Osteoblast (primary cell): ENCODE measurements around the gene CLEC16A. TPM values are rescaled to one million over a fixed set of nuclear protein-coding genes. Genes with fewer than 3 reads are reported as not detected.
A peak's percentile ranks its signal among the peaks of the same experiment; 100 is the strongest.

Source experiments
- DNase-seq: peaks from one replicate; pipeline ENCODE4 v3.0.0; 2011; ENCODE audit warnings: low spot score, mixed read lengths; ENCODE audit not compliant: insufficient read length; ENCODE audit errors: missing footprints
- H2AFZ ChIP-seq: 2 replicates; pipeline ENCODE4 v1.6.0; 2011; ENCODE audit warnings: mild to moderate bottlenecking, low read length
- H3K27ac ChIP-seq: 2 replicates; pipeline ENCODE4 v1.5.1; 2011; ENCODE audit warnings: mild to moderate bottlenecking, low read depth, low read length, moderate library complexity
- H3K27me3 ChIP-seq: 2 replicates; pipeline ENCODE4 v1.6.0; 2012; ENCODE audit warnings: mild to moderate bottlenecking, control low read depth, inconsistent platforms, low read length, moderate library complexity; ENCODE audit not compliant: insufficient read depth
- H3K36me3 ChIP-seq: 2 replicates; pipeline ENCODE4 v1.5.1; 2011; ENCODE audit warnings: mild to moderate bottlenecking, low read length, control low read depth, moderate library complexity; ENCODE audit not compliant: insufficient read depth
- H3K4me1 ChIP-seq: 2 replicates; pipeline ENCODE4 v1.5.1; 2011; ENCODE audit warnings: mild to moderate bottlenecking, low read length, control low read depth, moderate library complexity; ENCODE audit not compliant: insufficient read depth
- H3K4me2 ChIP-seq: 2 replicates; pipeline ENCODE4 v1.6.0; 2011; ENCODE audit warnings: mild to moderate bottlenecking, low read length; ENCODE audit not compliant: insufficient read depth
- H3K4me3 ChIP-seq: fragments of 200-600 bp; sonication (generic); 3 replicates; pipeline ENCODE4 v1.5.1; 2012; ENCODE audit warnings: mild to moderate bottlenecking, low read length, inconsistent platforms; ENCODE audit not compliant: insufficient read depth
- H3K79me2 ChIP-seq: 2 replicates; pipeline ENCODE4 v1.6.0; 2012; ENCODE audit warnings: mild to moderate bottlenecking, low read length, control low read depth, inconsistent platforms; ENCODE audit not compliant: insufficient read depth
- H3K9me3 ChIP-seq: 2 replicates; pipeline ENCODE4 v1.5.1; 2011; ENCODE audit warnings: low read depth, low read length, control low read depth
- H4K20me1 ChIP-seq: 2 replicates; pipeline ENCODE4 v1.6.0; 2012; ENCODE audit warnings: mild to moderate bottlenecking, low read length, control low read depth; ENCODE audit not compliant: insufficient read depth
- total RNA-seq: library from RNA; depleted of rRNA; stranded (reverse); fragments of >200 nt; gene quantifications from 2 replicates; pipeline ENCODE4 v1.2.3, GENCODE V29; 2012
- TF ChIP-seq, protein P1 (sequence below): IDR thresholded peaks from 2 replicates; pipeline ENCODE4 v1.5.1; 2011; ENCODE audit warnings: mild to moderate bottlenecking, low read depth, low read length, moderate library complexity; ENCODE audit errors: extremely low read depth

The CLEC16A gene
- total RNA-seq, 1 donor = 25.7 TPM

DNA sequence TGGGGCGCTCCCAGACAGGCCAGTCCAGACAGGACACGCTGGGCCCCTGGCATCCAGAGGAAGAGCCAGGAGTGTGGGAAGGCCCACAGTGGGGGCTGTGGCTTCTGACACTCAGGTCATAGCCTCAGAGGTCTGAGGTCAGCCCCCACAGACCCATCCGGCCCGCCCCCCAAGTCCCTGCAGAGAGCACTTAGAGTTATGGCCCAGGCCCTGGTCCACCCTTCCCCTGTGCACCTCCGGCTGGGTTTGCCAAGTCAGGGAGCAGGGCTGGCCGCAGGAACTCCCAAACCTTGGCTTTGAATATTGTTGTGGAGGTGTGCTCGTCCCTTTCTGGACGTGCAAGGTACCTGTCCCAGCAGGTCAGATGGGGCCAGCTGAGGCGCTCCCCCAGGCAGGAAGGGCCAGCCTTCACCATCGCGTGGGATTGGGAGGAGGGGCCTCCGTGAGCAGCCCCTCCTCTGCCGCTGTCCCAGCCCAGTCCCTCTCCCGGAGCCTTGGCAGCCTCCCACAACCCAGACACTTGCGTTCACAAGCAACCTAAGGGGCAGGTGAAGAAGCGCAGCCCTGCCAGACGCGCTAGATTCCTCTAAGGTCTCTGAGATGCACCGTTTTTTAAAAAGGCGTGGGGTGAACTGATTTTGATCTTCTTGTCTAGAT, 237.0 kb downstream of the CLEC16A start:
- H3K4me1 ChIP-seq = no peaks in the 10 kb centered on the region
- H2AFZ ChIP-seq = no peak overlapping the region
- H3K36me3 ChIP-seq = no peaks in the 10 kb centered on the region
- H3K4me2 ChIP-seq = no peak overlapping the region
- DNase-seq = no peak
- H3K4me3 ChIP-seq = no peak overlapping the region
- H3K27me3 ChIP-seq = no peaks in the 10 kb centered on the region
- H3K9me3 ChIP-seq = no peaks in the 10 kb centered on the region
- no peak overlapping the region for H3K27ac ChIP-seq
- H4K20me1 ChIP-seq = peaks cover 2% of the 10 kb centered on the region
- H3K79me2 ChIP-seq = no peaks in the 10 kb centered on the region
- TF ChIP-seq, protein P1, sequence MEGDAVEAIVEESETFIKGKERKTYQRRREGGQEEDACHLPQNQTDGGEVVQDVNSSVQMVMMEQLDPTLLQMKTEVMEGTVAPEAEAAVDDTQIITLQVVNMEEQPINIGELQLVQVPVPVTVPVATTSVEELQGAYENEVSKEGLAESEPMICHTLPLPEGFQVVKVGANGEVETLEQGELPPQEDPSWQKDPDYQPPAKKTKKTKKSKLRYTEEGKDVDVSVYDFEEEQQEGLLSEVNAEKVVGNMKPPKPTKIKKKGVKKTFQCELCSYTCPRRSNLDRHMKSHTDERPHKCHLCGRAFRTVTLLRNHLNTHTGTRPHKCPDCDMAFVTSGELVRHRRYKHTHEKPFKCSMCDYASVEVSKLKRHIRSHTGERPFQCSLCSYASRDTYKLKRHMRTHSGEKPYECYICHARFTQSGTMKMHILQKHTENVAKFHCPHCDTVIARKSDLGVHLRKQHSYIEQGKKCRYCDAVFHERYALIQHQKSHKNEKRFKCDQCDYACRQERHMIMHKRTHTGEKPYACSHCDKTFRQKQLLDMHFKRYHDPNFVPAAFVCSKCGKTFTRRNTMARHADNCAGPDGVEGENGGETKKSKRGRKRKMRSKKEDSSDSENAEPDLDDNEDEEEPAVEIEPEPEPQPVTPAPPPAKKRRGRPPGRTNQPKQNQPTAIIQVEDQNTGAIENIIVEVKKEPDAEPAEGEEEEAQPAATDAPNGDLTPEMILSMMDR = no peak

DNA sequence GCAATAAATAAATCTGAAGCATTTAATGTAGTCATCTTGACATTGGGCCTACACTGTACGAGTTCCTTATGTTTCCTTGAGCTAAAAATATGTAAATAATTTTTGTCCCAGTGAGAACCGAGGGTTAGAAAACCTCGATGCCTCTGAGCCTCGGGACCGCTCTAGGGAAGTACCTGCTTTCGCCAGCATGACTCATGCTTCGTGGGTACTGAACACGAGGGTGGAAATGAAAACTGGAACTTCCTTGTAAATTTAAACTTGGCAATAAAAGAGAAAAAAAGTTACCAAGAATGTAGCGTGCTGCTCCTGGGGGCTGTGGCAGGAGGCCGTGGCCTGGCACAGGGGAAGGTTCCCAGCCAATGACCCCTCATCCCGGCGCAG, 237.5 kb downstream of the CLEC16A start:
- Histone ChIP-seq H3K4me2 (no peak overlapping the region), H3K4me3 (no peak overlapping the region), H3K36me3 (no peaks in the 10 kb centered on the region), H3K27ac (no peak overlapping the region), H3K79me2 (no peaks in the 10 kb centered on the region), H4K20me1 (peaks cover 2% of the 10 kb centered on the region), H3K4me1 (no peaks in the 10 kb centered on the region), H3K9me3 (no peaks in the 10 kb centered on the region), H2AFZ (no peak overlapping the region), H3K27me3 (no peaks in the 10 kb centered on the region)
- TF ChIP-seq, protein P1 = no peak
- DNase-seq = peak; percentile 88

DNA sequence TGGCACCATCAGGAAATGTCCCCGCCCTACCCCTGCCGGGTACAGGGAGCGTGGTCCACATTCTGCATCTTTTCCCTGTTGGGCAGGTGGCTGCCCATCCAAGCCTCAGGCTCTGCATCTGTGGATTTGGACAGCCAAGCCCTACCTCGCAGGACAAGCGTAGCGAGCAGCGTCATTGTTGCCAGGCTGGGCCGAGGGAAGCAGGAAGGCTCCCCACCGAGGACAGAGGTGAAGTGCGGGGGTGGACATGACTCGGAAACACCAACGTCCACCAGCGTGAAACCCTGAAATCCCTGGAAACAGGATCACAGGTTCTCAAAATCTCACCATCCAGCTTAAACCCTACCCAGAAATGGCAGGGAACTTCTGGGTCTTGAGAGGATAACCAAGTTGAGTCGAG, 238.0 kb downstream of the CLEC16A start:
- no peaks in the 10 kb centered on the region for H3K36me3 ChIP-seq
- TF ChIP-seq, protein P1 = no peak
- no peaks in the 10 kb centered on the region for H3K79me2 ChIP-seq
- no peak overlapping the region for H2AFZ ChIP-seq
- H3K27me3 ChIP-seq = no peaks in the 10 kb centered on the region
- DNase-seq = no peak
- H3K4me3 ChIP-seq = no peak overlapping the region
- no peaks in the 10 kb centered on the region for H3K9me3 ChIP-seq
- H3K27ac ChIP-seq = no peak overlapping the region
- no peaks in the 10 kb centered on the region for H3K4me1 ChIP-seq
- peaks cover 2% of the 10 kb centered on the region for H4K20me1 ChIP-seq
- H3K4me2 ChIP-seq = no peak overlapping the region

DNA sequence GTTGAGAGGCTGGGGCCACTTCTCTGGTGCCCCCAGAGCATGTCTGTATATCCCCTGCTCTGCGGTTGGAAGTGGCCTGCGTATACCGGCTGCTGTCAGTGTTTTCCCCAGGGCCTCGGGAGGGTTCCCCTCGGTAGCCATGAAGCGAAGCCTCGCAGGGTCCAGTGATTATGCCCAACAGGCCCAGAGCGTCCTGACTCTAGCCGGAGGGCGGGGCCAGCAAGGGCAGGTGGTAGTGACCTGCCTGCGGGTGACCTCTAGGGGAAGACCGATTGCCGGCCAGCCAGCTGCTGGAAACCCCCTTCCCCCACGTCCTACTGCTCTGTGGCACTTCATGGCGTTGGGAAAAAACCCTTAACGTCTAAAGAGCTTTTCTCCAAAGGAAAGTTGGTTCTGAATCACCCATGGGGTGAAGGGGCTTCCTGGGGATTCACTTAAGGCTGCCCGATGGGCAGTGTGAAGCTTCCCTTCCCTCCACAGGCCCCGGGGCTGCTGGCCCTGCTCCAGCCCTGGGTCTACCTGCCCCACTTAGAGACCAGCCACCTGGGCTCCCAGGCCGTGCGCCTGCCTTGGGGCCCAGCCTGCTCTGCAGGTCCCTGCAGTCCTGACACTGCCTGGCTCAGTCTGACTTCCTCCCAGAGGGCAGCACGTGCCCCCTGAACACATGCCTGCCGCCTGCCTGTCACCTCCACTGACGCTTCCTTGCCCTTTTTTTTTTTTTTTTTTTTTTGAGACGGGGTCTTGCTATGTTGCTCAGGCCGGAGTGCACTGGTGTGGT, 238.9 kb downstream of the CLEC16A start:
- no peaks in the 10 kb centered on the region for H3K4me1 ChIP-seq
- H3K27ac ChIP-seq = no peak overlapping the region
- H3K79me2 ChIP-seq = no peaks in the 10 kb centered on the region
- H3K27me3 ChIP-seq = no peaks in the 10 kb centered on the region
- H3K4me3 ChIP-seq = no peak overlapping the region
- TF ChIP-seq, protein P1 = no peak
- no peaks in the 10 kb centered on the region for H3K9me3 ChIP-seq
- no peak overlapping the region for H3K4me2 ChIP-seq
- peaks cover 2% of the 10 kb centered on the region for H4K20me1 ChIP-seq
- H2AFZ ChIP-seq = no peak overlapping the region
- DNase-seq = peak; percentile 60
- no peaks in the 10 kb centered on the region for H3K36me3 ChIP-seq
